ENCODE measurements around the gene MTCL1. TPM values are rescaled to one million over a fixed set of nuclear protein-coding genes. Genes with fewer than 3 reads are reported as not detected.

The MTCL1 gene
- total and polyA plus RNA-seq, 10 of the 15 experiments (the other 5 are each of a cell fraction or from before 2014, with no cell fraction given), result 0.03 to 0.36 (median 0.13) TPM; not detected in 4

DNA sequence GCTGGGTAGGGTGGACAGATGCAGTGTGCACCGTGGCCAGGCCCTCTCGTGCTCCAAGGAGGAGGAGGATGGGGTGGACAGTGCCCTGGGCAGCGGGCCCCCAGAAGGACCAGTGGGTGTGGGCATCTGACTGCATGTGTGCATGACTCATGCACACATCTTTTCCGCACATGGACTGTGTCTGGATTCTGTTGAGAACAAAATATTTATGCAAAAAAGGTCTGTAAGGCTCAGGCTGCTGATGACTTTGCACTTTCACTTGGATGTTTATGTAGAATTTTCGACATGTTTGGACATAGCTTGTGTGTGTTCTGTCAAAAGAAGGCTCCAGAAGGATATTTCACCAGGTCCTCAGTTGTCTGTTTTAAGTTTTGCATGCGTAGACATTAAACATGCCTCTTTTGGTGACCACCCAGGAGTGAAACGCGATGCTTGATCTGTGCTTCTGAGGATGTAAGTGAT is 45.6 kb downstream of the MTCL1 start:
- no peak for DNase-seq (ENCODE audit: low read depth, low spot score)
- no TSS peak for BruUV-seq (replicated peaks)
- TF ChIP-seq PAX8 (IDR thresholded peaks at IDR 0.05), result no peak
- TF ChIP-seq SRF (IDR thresholded peaks at IDR 0.05; ENCODE audit: low read depth in 2 of 2, low read length in 2 of 2), result no peak
- H2AFZ ChIP-seq (ENCODE audit: control insufficient read depth, low read depth, low read length), result no peak overlapping the region
- CTCF ChIA-PET, result no interaction called here
- no peak for ATAC-seq
- no peak for FAIRE-seq
- H3K36me3 ChIP-seq (ENCODE audit: control insufficient read depth in 2 of 2, insufficient read depth in 2 of 2, low read length in 1 of 2), result no peaks in the 10 kb centered on the region
- H3K79me2 ChIP-seq (ENCODE audit: control insufficient read depth, insufficient read depth, low read length), result no peaks in the 10 kb centered on the region
- no peaks in the 10 kb centered on the region for H3K9me3 ChIP-seq (replicated peaks; ENCODE audit: control insufficient read depth, insufficient read depth, low read length)
- H3K4me1 ChIP-seq (ENCODE audit: control insufficient read depth, insufficient read depth, low read length), result peaks cover 5% of the 10 kb centered on the region; the same call in 1 of the 2 replicates
- no peak overlapping the region for H3K27ac ChIP-seq (ENCODE audit: control insufficient read depth, insufficient read depth)
- no peak overlapping the region for H3K9ac ChIP-seq (ENCODE audit: control insufficient read depth, insufficient read depth, low read length)
- H3K4me3 ChIP-seq, result no peak overlapping the region
- RAD21 ChIA-PET (ENCODE audit: unreplicated experiment), result no interaction called here
- intact Hi-C loops (cut with micrococcal nuclease; ENCODE audit: unreplicated experiment), result no loop called here
- SMC1A ChIA-PET (ENCODE audit: uncharacterized antibody, unreplicated experiment), result no interaction called here
- 52% methylated on average over 8 of the region's 8 CpGs for WGBS (ENCODE audit: insufficient coverage, insufficient replicate concordance, low lambda C conversion rate, missing lambda C conversion rate)
- no peak overlapping the region for H3K4me2 ChIP-seq (ENCODE audit: control insufficient read depth, insufficient read depth)
- no peaks in the 10 kb centered on the region for H4K20me1 ChIP-seq (ENCODE audit: control insufficient read depth, insufficient read depth)
- POLR2A ChIA-PET, result no interaction called here
- no peaks in the 10 kb centered on the region for H3K27me3 ChIP-seq (replicated peaks in 1 of 2; ENCODE audit: control insufficient read depth in 2 of 2, insufficient read depth in 2 of 2, low read length in 1 of 2)
- in situ Hi-C loops (cut with MboI), result no loop called here

- in situ Hi-C loops (cut with MboI) (no loop called here), intact Hi-C loops (cut with micrococcal nuclease; ENCODE audit: unreplicated experiment) (no loop called here)
- no TSS peak for BruUV-seq (replicated peaks)
- no peaks in the 10 kb centered on the region for H3K36me3 ChIP-seq (ENCODE audit: control insufficient read depth in 2 of 2, insufficient read depth in 2 of 2, low read length in 1 of 2)
- no peaks in the 10 kb centered on the region for H3K9me3 ChIP-seq (replicated peaks; ENCODE audit: control insufficient read depth, insufficient read depth, low read length)
- 59% methylated on average over 9 of the region's 9 CpGs for WGBS (ENCODE audit: insufficient coverage, insufficient replicate concordance, low lambda C conversion rate, missing lambda C conversion rate)
- H3K4me1 ChIP-seq (ENCODE audit: control insufficient read depth, insufficient read depth, low read length), result peaks cover 5% of the 10 kb centered on the region; the same call in 1 of the 2 replicates
- H3K27me3 ChIP-seq (replicated peaks in 1 of 2; ENCODE audit: control insufficient read depth in 2 of 2, insufficient read depth in 2 of 2, low read length in 1 of 2), result no peaks in the 10 kb centered on the region
- POLR2A ChIA-PET, result no interaction called here
- no peaks in the 10 kb centered on the region for H4K20me1 ChIP-seq (ENCODE audit: control insufficient read depth, insufficient read depth)
- CTCF ChIA-PET, result no interaction called here
- no peak for ATAC-seq
- TF ChIP-seq, protein P1, sequence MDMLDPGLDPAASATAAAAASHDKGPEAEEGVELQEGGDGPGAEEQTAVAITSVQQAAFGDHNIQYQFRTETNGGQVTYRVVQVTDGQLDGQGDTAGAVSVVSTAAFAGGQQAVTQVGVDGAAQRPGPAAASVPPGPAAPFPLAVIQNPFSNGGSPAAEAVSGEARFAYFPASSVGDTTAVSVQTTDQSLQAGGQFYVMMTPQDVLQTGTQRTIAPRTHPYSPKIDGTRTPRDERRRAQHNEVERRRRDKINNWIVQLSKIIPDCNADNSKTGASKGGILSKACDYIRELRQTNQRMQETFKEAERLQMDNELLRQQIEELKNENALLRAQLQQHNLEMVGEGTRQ (IDR thresholded peaks at IDR 0.05; ENCODE audit: borderline replicate concordance, low read depth, low read length), result no peak
- TF ChIP-seq CBFB (IDR thresholded peaks at IDR 0.05; ENCODE audit: low read depth), result no peak
- TF ChIP-seq BRCA1 (IDR thresholded peaks at IDR 0.05; ENCODE audit: low read depth, low read length), result no peak
- TF ChIP-seq SREBF2 (IDR thresholded peaks at IDR 0.05; ENCODE audit: low read length), result no peak
- no peak for TF ChIP-seq NFIC (IDR thresholded peaks at IDR 0.05; ENCODE audit: low read depth, low read length)
- TF ChIP-seq TAF1 (IDR thresholded peaks at IDR 0.05; ENCODE audit: borderline replicate concordance, low read depth, low read length), result no peak
- TF ChIP-seq CBX3 (IDR thresholded peaks at IDR 0.05; ENCODE audit: borderline replicate concordance, low read depth), result no peak
- no peaks in the 10 kb centered on the region for H3K79me2 ChIP-seq (ENCODE audit: control insufficient read depth, insufficient read depth, low read length)
- SMC1A ChIA-PET (ENCODE audit: uncharacterized antibody, unreplicated experiment), result no interaction called here
- no peak overlapping the region for H2AFZ ChIP-seq (ENCODE audit: control insufficient read depth, low read depth, low read length)
- DNase-seq (ENCODE audit: low read depth, low spot score), result no peak
- no peak overlapping the region for H3K4me3 ChIP-seq
- RAD21 ChIA-PET (ENCODE audit: unreplicated experiment), result no interaction called here
- no peak overlapping the region for H3K4me2 ChIP-seq (ENCODE audit: control insufficient read depth, insufficient read depth)
- no peak for FAIRE-seq
- H3K9ac ChIP-seq (ENCODE audit: control insufficient read depth, insufficient read depth, low read length), result no peak overlapping the region
- no peak overlapping the region for H3K27ac ChIP-seq (ENCODE audit: control insufficient read depth, insufficient read depth)
These were observed 46.3 kb downstream of the MTCL1 start for GRCh38 chr18:8751692-8752091.

All from GM12878 (cell line).